SK-N-SH (cell line): Measurements from ENCODE around the gene DDX41. TPM values are rescaled to one million over a fixed set of nuclear protein-coding genes. Genes with fewer than 3 reads are reported as not detected.

ENCODE experiments used
- CTCF ChIA-PET: fragments of 300-600, 350-600 bp; formaldehyde crosslinking; extraction: SDS; loops from one replicate; lab custom pipeline; 2021; lab: Yijun Ruan, JAX
- POLR2A ChIA-PET: fragments of 350-600 bp; sonication (Branson Sonifier 250); formaldehyde crosslinking; extraction: SDS; loops from one replicate; lab custom pipeline; 2020; ENCODE audit warnings: antibody characterized with exemption, inconsistent platforms; lab: Yijun Ruan, JAX
- DNase-seq: peaks from one replicate; pipeline ENCODE4 v3.0.0; 2012
- H2AFZ ChIP-seq: fragments of 200-600 bp; sonication (generic); 2 replicates; pipeline ENCODE4 v1.8.1; 2016; ENCODE audit warnings: antibody characterized with exemption, mild to moderate bottlenecking, low read depth
- H3F3A ChIP-seq: fragments of 200-600 bp; sonication (generic); replicated peaks from 2 replicates; pipeline ENCODE3; 2016; ENCODE audit warnings: antibody characterized with exemption, mild to moderate bottlenecking; ENCODE audit not compliant: insufficient read depth
- H3K27ac ChIP-seq, 2 experiments: fragments of 200-500 bp in 1 of 2; fragments of 200-600 bp in 1 of 2; sonication (Bioruptor generic) in 1 of 2; sonication (generic), shearing (Covaris generic) in 1 of 2; 2 replicates each; pipeline versions ENCODE4 v1.5.1 to v1.6.1; 2014 to 2016; ENCODE audit warnings: low read depth in 2 of 2, inconsistent platforms in 1 of 2, low read length in 1 of 2, mild to moderate bottlenecking in 1 of 2, mixed read lengths in 1 of 2
- H3K27me3 ChIP-seq: fragments of 200-600 bp; sonication (generic), shearing (Covaris generic); 2 replicates; pipeline ENCODE4 v1.6.1; 2016; ENCODE audit warnings: mixed run types; ENCODE audit not compliant: insufficient read depth
- H3K36me3 ChIP-seq, 2 experiments: fragments of 200-500 bp in 1 of 2; fragments of 200-600 bp in 1 of 2; sonication (Bioruptor generic) in 1 of 2; sonication (generic) in 1 of 2; replicated peaks in 1 of 2; 2 replicates each; pipeline versions ENCODE3 to v1.5.1; 2014 to 2016; ENCODE audit warnings: low read length in 1 of 2, mild to moderate bottlenecking in 1 of 2; ENCODE audit not compliant: insufficient read depth in 2 of 2, control insufficient read depth in 1 of 2
- H3K4me1 ChIP-seq, 2 experiments: fragments of 200-500 bp in 1 of 2; fragments of 200-600 bp in 1 of 2; sonication (Bioruptor generic) in 1 of 2; sonication (generic), shearing (Covaris generic) in 1 of 2; 2 replicates each; pipeline versions ENCODE4 v1.5.1 to v1.6.1; 2014 to 2016; ENCODE audit warnings: low read depth in 1 of 2, low read length in 1 of 2, mixed run types in 1 of 2; ENCODE audit not compliant: insufficient read depth in 2 of 2, control insufficient read depth in 1 of 2
- H3K4me2 ChIP-seq: fragments of 200-600 bp; sonication (generic), shearing (Covaris generic); 2 replicates; pipeline ENCODE4 v1.6.1; 2017; ENCODE audit warnings: mixed run types
- H3K4me3 ChIP-seq, 2 experiments: fragments of 200-500 bp in 1 of 2; fragments of 200-600 bp in 1 of 2; sonication (Bioruptor generic) in 1 of 2; sonication (generic), shearing (Covaris generic) in 1 of 2; 2 replicates each; pipeline versions ENCODE4 v1.5.1 to v1.8.1; 2014 to 2016; ENCODE audit warnings: low read depth in 2 of 2, inconsistent platforms in 1 of 2, low read length in 1 of 2, mild to moderate bottlenecking in 1 of 2, mixed read lengths in 1 of 2, moderate library complexity in 1 of 2
- H3K79me2 ChIP-seq: fragments of 200-600 bp; sonication (generic); 2 replicates; pipeline ENCODE4 v1.8.1; 2017; ENCODE audit warnings: mild to moderate bottlenecking; ENCODE audit not compliant: insufficient read depth
- H3K9ac ChIP-seq: fragments of 200-600 bp; sonication (generic); 2 replicates; pipeline ENCODE4 v1.6.1; 2017; ENCODE audit warnings: mixed run types
- H3K9me2 ChIP-seq: fragments of 200-600 bp; sonication (generic); 2 replicates; pipeline ENCODE4 v1.6.1; 2017; ENCODE audit warnings: mixed run types
- H3K9me3 ChIP-seq: fragments of 200-600 bp; sonication (generic); 2 replicates; pipeline ENCODE4 v1.6.1; 2017; ENCODE audit warnings: mixed run types, mild to moderate bottlenecking, moderate library complexity
- H4K20me1 ChIP-seq: fragments of 200-600 bp; sonication (generic); 2 replicates; pipeline ENCODE4 v1.6.1; 2017; ENCODE audit warnings: mild to moderate bottlenecking, mixed run types; ENCODE audit not compliant: insufficient read depth
- CHD2 ChIP-seq: fragments of 150-350 bp; IDR thresholded peaks from 2 replicates; pipeline ENCODE4 v1.6.1; 2018; ENCODE audit warnings: low read length; ENCODE audit not compliant: partially characterized antibody
- CTCF ChIP-seq: fragments of 200-600 bp; sonication (generic); IDR thresholded peaks from 2 replicates; pipeline ENCODE4 v1.6.1; 2017; ENCODE audit warnings: antibody characterized with exemption, mild to moderate bottlenecking, moderate library complexity
- FOSL2 ChIP-seq: IDR thresholded peaks from 2 replicates; pipeline ENCODE4 v1.4.0; 2012; ENCODE audit warnings: low read depth, mild to moderate bottlenecking, moderate library complexity, borderline replicate concordance
- FOXJ3 ChIP-seq: sonication (generic); formaldehyde crosslinking; IDR thresholded peaks from 2 replicates; pipeline ENCODE4 v1.5.1; 2020; ENCODE audit warnings: mild to moderate bottlenecking, missing genetic modification reagents
- GABPA ChIP-seq: IDR thresholded peaks from 2 replicates; pipeline ENCODE4 v1.4.0; 2012; ENCODE audit warnings: low read depth, mild to moderate bottlenecking
- GATA2 ChIP-seq: sonication (generic); formaldehyde crosslinking; IDR thresholded peaks from 2 replicates; pipeline ENCODE4 v1.5.0; 2020; ENCODE audit warnings: mild to moderate bottlenecking, missing genetic modification reagents
- MEF2A ChIP-seq: IDR thresholded peaks from 2 replicates; pipeline ENCODE4 v1.4.0; 2012; ENCODE audit warnings: low read depth, borderline replicate concordance
- NFIC ChIP-seq: IDR thresholded peaks from 2 replicates; pipeline ENCODE4 v1.4.0; 2012; ENCODE audit warnings: borderline replicate concordance
- RAD21 ChIP-seq: IDR thresholded peaks from 2 replicates; pipeline ENCODE4 v1.6.1; 2012; ENCODE audit warnings: mild to moderate bottlenecking, low read length
- RCOR1 ChIP-seq: fragments of 150-350 bp; IDR thresholded peaks from 2 replicates; pipeline ENCODE4 v1.6.1; 2017; ENCODE audit warnings: antibody characterized with exemption, low read length
- RFX5 ChIP-seq: IDR thresholded peaks from 2 replicates; pipeline ENCODE4 v1.6.1; 2012; ENCODE audit warnings: mild to moderate bottlenecking, improper control_type of control experiment, low read length
- SIN3A ChIP-seq: IDR thresholded peaks from 2 replicates; pipeline ENCODE4 v1.6.1; 2012; ENCODE audit warnings: low read depth, mild to moderate bottlenecking, low read length, moderate library complexity, borderline replicate concordance
- SMC3 ChIP-seq: IDR thresholded peaks from 2 replicates; pipeline ENCODE4 v1.6.1; 2012; ENCODE audit warnings: low read depth, low read length, improper control_type of control experiment
- TAF1 ChIP-seq: IDR thresholded peaks from 2 replicates; pipeline ENCODE4 v1.6.1; 2012; ENCODE audit warnings: low read depth, mild to moderate bottlenecking, low read length, moderate library complexity, borderline replicate concordance
- TCF12 ChIP-seq: IDR thresholded peaks from 2 replicates; pipeline ENCODE4 v1.4.0; 2012
- WGBS: methylation state at CpG from one replicate; pipeline ENCODE4 v1.1.6; 2017; ENCODE audit warnings: low lambda C conversion rate; 5-methylcytosine and 5-hydroxymethylcytosine counted together
- polyA plus RNA-seq, 3 experiments: library from polyadenylated mRNA; depleted of rRNA; stranded (reverse); fragments of >200 nt; gene quantifications; 2 replicates each; pipeline ENCODE4 v1.2.3, GENCODE V29; 2012
- TF ChIP-seq, protein P1 (sequence below): IDR thresholded peaks from 2 replicates; pipeline ENCODE4 v1.6.1; 2012; ENCODE audit warnings: mild to moderate bottlenecking, low read depth, low read length, moderate library complexity
- TF ChIP-seq, protein P2 (sequence below): IDR thresholded peaks from 2 replicates; pipeline ENCODE4 v1.4.0; 2012; ENCODE audit warnings: low read depth, borderline replicate concordance

The DDX41 gene
- polyA plus RNA-seq, 1 of the 3 experiments (the other 2 are of a cell fraction), result 176 TPM

DNA sequence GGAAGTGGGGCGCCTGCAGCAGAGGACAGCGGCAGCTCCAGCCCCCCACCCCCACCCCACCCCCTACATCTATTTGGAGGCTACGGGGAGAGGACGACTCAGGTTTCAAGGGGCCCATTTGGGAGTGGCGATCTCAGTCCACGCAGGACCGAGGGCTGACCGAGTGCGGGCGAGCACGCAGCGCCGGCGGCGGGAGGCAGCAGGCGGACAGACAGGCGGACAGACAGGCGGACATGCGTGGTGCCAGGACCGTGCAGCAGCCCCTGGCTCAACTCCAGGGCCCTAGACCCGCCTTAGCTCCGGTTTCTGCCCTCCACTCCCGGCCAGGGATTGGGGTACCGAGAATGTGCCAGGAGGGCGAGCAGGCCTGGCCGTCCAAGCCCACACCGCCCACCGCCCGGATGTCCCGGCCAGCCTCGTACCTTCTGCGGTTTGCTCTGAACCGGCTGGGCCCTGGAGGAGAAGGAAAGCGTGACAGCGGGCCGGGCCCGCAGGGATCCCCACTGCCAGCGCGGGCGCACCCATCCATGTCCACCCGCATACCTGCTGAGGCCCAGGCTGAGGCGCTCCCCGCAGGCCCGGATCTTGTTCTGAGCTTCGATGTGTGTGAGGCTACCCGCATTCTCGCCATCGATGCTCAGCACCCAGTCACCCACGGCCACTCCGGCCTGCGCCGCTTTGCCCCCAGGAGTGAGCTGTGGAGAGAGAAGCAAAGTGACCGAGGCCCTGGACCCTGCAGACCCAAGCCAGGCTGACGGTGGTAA is 24.6 kb downstream of the DDX41 start:
- Histone ChIP-seq H3K27me3 (no peaks in the 10 kb centered on the region), H2AFZ (no peak overlapping the region), H3K36me3 (peaks cover 44 to 55% of the 10 kb centered on the region in 2 experiments), H3K9ac (no peak overlapping the region), H3K4me3 (no peak overlapping the region), H4K20me1 (peaks cover 85% of the 10 kb centered on the region), H3F3A (peaks cover 31% of the 10 kb centered on the region), H3K9me3 (no peaks in the 10 kb centered on the region), H3K9me2 (no peaks in the 10 kb centered on the region), H3K79me2 (peaks cover 69% of the 10 kb centered on the region), H3K27ac (no peak overlapping the region; a peak in 1 of 4 replicates), H3K4me2 (no peak overlapping the region), H3K4me1 (peaks cover 33 to 40% of the 10 kb centered on the region in 2 experiments; a peak in 3 of 4 replicates)
- CTCF ChIA-PET, result interaction anchor here (0.9 to 15.9 kb wide), 9 partner anchors 9 to 104 kb away, joined by 3 to 228 read pairs (median 4); partner anchors contain the start of genes DBN1 and PRR7
- POLR2A ChIA-PET, result interaction anchor here (5.9 to 6.7 kb wide), 2 partner anchors 14 to 21 kb away, joined by 39 to 43 read pairs; no protein-coding TSS in a partner anchor
- WGBS, result 97% methylated on average over 41 of the region's 54 CpGs
- no peak for TF ChIP-seq FOSL2
- no peak for TF ChIP-seq RAD21
- TF ChIP-seq CTCF, result no peak
- no peak for TF ChIP-seq RFX5
- TF ChIP-seq, protein P1, sequence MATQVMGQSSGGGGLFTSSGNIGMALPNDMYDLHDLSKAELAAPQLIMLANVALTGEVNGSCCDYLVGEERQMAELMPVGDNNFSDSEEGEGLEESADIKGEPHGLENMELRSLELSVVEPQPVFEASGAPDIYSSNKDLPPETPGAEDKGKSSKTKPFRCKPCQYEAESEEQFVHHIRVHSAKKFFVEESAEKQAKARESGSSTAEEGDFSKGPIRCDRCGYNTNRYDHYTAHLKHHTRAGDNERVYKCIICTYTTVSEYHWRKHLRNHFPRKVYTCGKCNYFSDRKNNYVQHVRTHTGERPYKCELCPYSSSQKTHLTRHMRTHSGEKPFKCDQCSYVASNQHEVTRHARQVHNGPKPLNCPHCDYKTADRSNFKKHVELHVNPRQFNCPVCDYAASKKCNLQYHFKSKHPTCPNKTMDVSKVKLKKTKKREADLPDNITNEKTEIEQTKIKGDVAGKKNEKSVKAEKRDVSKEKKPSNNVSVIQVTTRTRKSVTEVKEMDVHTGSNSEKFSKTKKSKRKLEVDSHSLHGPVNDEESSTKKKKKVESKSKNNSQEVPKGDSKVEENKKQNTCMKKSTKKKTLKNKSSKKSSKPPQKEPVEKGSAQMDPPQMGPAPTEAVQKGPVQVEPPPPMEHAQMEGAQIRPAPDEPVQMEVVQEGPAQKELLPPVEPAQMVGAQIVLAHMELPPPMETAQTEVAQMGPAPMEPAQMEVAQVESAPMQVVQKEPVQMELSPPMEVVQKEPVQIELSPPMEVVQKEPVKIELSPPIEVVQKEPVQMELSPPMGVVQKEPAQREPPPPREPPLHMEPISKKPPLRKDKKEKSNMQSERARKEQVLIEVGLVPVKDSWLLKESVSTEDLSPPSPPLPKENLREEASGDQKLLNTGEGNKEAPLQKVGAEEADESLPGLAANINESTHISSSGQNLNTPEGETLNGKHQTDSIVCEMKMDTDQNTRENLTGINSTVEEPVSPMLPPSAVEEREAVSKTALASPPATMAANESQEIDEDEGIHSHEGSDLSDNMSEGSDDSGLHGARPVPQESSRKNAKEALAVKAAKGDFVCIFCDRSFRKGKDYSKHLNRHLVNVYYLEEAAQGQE, result no peak
- no peak for TF ChIP-seq TCF12
- TF ChIP-seq SIN3A, result no peak
- no peak for TF ChIP-seq CHD2
- no peak for TF ChIP-seq GATA2 (CRISPR knock-in tag)
- TF ChIP-seq FOXJ3 (CRISPR knock-in tag), result no peak
- TF ChIP-seq NFIC, result no peak
- TF ChIP-seq MEF2A, result no peak
- TF ChIP-seq, protein P2, sequence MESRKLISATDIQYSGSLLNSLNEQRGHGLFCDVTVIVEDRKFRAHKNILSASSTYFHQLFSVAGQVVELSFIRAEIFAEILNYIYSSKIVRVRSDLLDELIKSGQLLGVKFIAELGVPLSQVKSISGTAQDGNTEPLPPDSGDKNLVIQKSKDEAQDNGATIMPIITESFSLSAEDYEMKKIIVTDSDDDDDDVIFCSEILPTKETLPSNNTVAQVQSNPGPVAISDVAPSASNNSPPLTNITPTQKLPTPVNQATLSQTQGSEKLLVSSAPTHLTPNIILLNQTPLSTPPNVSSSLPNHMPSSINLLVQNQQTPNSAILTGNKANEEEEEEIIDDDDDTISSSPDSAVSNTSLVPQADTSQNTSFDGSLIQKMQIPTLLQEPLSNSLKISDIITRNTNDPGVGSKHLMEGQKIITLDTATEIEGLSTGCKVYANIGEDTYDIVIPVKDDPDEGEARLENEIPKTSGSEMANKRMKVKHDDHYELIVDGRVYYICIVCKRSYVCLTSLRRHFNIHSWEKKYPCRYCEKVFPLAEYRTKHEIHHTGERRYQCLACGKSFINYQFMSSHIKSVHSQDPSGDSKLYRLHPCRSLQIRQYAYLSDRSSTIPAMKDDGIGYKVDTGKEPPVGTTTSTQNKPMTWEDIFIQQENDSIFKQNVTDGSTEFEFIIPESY, result no peak
- TF ChIP-seq RCOR1, result no peak
- TF ChIP-seq SMC3, result no peak
- TF ChIP-seq GABPA, result no peak
- TF ChIP-seq TAF1, result no peak
- DNase-seq, result no peak
